GM18907 (cell line): ENCODE measurements around the gene MFF.

Experiments used
- ATAC-seq: cut with Tn5 transposase; IDR thresholded peaks from one replicate; pipeline ENCODE4 v1.9.1; 2021; ENCODE audit warnings: mild to moderate bottlenecking, moderate library complexity; ENCODE audit not compliant: unreplicated experiment

Gene MFF

DNA sequence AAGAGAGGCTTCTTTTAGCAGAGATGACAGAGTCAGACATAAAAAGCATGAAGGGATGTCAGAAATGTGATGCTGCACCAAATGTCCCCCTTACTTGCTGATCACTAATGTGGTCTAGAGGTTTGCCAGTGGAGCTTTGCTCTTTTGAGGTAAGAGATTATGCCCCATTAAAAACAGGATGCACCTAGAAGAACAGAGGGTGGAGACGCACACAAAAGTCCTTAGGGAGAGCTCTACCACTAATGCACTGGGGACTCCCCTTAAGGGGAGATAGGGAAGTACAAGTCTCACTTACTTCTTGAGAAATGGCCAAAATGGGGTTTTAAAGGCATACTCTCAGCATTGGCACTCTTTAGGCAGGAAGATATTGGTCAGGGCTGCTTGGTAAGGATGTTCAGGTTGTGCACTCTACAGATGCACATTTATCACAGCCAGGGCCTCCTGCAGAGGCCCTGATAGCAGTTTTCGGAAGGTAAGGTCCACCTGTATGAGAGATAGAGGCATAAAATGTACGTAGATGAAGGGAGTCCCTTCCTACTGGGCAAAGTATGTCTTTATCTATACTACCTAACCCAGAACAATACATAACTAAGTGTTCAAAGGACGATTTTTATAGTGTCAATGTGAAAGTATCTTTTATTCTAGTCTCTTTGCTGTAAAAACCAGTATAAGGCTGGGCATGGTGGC lies 79.7 kb downstream of the MFF start:
- ATAC-seq = no peak

DNA sequence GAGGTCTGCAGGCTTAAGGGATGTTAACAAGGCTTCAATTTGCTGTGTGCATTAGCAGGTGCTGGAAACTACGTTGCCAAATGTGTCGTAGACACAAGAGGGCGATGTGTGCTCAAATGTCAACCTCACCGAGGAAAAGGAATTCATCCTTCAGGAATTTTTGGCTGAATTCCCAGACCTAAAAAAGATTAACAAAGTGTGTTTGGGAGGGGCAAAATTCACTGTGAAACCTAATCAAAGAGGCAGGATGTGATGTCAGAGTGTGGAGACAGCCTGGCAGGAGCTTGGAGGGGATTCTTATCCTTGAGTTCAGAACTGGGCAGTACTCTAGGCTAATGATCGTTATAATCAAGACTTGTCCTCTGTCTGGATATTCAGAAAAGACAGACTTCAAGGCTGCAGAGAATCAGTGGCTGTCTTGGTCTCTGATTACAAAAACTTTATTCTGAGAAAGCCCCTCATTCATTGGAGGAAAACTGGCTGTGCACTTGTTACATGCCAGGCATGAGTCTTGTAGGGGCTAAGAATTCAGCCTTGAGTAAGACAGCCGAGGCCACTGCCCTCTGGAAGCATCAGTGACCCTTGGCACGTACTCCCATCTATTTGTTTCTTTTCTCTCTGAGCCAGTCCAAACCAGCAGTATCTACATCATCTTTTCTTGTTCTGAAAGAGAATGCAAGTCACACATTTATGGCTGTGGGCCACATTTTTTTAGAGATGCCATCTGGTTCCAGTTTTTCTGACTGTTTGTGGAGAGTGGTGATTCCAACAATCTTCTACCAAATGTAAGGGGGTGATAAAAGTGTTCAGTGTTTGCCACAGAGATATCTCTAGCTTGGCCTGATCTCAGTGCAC lies 81.4 kb downstream of the MFF start:
- peak; percentile 42 for ATAC-seq
